ENCODE measurements around the gene RAPGEF4. TPM values are rescaled to one million over a fixed set of nuclear protein-coding genes. Genes with fewer than 3 reads are reported as not detected.
A peak's percentile ranks its signal among the peaks of the same experiment; 100 is the strongest.

Gene RAPGEF4
- total and polyA plus RNA-seq, 9 of the 15 experiments (the other 6 are each of a cell fraction or from before 2014, with no cell fraction given), result 0.04 to 0.33 (median 0.13) TPM; not detected in 6

DNA sequence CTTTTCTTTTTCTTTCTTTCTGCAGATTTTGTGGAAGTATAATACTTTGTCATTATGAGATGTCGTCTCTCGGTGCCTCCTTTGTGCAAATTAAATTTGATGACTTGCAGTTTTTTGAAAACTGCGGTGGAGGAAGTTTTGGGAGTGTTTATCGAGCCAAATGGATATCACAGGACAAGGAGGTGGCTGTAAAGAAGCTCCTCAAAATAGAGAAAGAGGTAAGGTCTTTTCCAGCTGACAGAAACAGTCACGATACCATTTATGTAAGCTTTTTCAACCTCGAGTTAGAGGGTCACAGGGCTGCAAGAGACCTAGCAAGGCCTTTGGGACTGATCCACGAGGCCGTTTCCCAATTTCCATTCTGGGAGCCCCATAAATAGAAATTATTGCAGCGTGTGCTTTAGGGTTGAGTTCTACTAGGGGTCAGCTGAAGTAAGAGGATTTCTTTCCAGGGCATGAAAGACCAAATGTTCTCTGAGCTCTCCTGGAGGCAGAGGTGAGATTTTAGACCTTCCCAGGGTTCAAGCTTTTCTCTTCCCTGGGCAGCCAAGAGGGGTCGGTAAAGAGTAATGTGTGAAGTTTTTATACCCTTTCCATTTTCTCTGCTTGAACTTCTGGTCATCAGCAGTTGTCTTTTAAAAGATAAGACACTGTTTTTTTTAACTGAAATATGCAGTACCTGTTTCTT lies 355.5 kb downstream of the RAPGEF4 start (continued):
- TF ChIP-seq, protein P1, sequence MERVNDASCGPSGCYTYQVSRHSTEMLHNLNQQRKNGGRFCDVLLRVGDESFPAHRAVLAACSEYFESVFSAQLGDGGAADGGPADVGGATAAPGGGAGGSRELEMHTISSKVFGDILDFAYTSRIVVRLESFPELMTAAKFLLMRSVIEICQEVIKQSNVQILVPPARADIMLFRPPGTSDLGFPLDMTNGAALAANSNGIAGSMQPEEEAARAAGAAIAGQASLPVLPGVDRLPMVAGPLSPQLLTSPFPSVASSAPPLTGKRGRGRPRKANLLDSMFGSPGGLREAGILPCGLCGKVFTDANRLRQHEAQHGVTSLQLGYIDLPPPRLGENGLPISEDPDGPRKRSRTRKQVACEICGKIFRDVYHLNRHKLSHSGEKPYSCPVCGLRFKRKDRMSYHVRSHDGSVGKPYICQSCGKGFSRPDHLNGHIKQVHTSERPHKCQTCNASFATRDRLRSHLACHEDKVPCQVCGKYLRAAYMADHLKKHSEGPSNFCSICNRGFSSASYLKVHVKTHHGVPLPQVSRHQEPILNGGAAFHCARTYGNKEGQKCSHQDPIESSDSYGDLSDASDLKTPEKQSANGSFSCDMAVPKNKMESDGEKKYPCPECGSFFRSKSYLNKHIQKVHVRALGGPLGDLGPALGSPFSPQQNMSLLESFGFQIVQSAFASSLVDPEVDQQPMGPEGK (CRISPR knock-in tag; IDR thresholded peaks at IDR 0.05; ENCODE audit: borderline replicate concordance), result no peak
- TF ChIP-seq, protein P2, sequence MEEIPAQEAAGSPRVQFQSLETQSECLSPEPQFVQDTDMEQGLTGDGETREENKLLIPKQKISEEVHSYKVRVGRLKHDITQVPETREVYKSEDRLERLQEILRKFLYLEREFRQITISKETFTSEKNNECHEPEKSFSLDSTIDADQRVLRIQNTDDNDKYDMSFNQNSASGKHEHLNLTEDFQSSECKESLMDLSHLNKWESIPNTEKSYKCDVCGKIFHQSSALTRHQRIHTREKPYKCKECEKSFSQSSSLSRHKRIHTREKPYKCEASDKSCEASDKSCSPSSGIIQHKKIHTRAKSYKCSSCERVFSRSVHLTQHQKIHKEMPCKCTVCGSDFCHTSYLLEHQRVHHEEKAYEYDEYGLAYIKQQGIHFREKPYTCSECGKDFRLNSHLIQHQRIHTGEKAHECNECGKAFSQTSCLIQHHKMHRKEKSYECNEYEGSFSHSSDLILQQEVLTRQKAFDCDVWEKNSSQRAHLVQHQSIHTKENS (CRISPR knock-in tag; IDR thresholded peaks at IDR 0.05), result no peak
- no peak for TF ChIP-seq ZNF584 (CRISPR knock-in tag; IDR thresholded peaks at IDR 0.05; ENCODE audit: low read depth)
- TF ChIP-seq, protein P3, sequence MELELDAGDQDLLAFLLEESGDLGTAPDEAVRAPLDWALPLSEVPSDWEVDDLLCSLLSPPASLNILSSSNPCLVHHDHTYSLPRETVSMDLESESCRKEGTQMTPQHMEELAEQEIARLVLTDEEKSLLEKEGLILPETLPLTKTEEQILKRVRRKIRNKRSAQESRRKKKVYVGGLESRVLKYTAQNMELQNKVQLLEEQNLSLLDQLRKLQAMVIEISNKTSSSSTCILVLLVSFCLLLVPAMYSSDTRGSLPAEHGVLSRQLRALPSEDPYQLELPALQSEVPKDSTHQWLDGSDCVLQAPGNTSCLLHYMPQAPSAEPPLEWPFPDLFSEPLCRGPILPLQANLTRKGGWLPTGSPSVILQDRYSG (tag; conservative IDR thresholded peaks at IDR 0.05; ENCODE audit: low read depth), result no peak; the same call in 1 of the 2 replicates
- TF ChIP-seq MYBL2 (IDR thresholded peaks at IDR 0.05; ENCODE audit: low read depth), result peak; percentile 62
- TF ChIP-seq MYBL2 (CRISPR knock-in tag; IDR thresholded peaks at IDR 0.05; ENCODE audit: borderline replicate concordance), result no peak
- TF ChIP-seq, protein P4, sequence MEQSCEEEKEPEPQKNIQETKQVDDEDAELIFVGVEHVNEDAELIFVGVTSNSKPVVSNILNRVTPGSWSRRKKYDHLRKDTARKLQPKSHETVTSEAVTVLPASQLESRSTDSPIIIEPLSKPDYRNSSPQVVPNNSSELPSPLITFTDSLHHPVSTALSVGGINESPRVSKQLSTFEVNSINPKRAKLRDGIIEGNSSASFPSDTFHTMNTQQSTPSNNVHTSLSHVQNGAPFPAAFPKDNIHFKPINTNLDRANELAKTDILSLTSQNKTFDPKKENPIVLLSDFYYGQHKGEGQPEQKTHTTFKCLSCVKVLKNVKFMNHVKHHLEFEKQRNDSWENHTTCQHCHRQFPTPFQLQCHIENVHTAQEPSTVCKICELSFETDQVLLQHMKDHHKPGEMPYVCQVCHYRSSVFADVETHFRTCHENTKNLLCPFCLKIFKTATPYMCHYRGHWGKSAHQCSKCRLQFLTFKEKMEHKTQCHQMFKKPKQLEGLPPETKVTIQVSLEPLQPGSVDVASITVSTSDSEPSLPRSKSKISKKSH (CRISPR knock-in tag; IDR thresholded peaks at IDR 0.05), result no peak
- TF ChIP-seq ZNF324 (CRISPR knock-in tag; IDR thresholded peaks at IDR 0.05), result no peak
- TF ChIP-seq EWSR1 (IDR thresholded peaks at IDR 0.05; ENCODE audit: borderline replicate concordance, low read depth, partially characterized antibody), result no peak
- TF ChIP-seq, protein P5, sequence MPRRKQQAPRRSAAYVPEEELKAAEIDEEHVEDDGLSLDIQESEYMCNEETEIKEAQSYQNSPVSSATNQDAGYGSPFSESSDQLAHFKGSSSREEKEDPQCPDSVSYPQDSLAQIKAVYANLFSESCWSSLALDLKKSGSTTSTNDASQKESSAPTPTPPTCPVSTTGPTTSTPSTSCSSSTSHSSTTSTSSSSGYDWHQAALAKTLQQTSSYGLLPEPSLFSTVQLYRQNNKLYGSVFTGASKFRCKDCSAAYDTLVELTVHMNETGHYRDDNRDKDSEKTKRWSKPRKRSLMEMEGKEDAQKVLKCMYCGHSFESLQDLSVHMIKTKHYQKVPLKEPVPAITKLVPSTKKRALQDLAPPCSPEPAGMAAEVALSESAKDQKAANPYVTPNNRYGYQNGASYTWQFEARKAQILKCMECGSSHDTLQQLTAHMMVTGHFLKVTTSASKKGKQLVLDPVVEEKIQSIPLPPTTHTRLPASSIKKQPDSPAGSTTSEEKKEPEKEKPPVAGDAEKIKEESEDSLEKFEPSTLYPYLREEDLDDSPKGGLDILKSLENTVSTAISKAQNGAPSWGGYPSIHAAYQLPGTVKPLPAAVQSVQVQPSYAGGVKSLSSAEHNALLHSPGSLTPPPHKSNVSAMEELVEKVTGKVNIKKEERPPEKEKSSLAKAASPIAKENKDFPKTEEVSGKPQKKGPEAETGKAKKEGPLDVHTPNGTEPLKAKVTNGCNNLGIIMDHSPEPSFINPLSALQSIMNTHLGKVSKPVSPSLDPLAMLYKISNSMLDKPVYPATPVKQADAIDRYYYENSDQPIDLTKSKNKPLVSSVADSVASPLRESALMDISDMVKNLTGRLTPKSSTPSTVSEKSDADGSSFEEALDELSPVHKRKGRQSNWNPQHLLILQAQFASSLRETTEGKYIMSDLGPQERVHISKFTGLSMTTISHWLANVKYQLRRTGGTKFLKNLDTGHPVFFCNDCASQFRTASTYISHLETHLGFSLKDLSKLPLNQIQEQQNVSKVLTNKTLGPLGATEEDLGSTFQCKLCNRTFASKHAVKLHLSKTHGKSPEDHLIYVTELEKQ (CRISPR knock-in tag; IDR thresholded peaks at IDR 0.05), result no peak
- TF ChIP-seq, protein P6, sequence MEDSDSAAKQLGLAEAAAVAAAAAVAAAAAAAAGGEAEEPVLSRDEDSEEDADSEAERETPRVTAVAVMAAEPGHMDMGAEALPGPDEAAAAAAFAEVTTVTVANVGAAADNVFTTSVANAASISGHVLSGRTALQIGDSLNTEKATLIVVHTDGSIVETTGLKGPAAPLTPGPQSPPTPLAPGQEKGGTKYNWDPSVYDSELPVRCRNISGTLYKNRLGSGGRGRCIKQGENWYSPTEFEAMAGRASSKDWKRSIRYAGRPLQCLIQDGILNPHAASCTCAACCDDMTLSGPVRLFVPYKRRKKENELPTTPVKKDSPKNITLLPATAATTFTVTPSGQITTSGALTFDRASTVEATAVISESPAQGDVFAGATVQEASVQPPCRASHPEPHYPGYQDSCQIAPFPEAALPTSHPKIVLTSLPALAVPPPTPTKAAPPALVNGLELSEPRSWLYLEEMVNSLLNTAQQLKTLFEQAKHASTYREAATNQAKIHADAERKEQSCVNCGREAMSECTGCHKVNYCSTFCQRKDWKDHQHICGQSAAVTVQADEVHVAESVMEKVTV (CRISPR knock-in tag; IDR thresholded peaks at IDR 0.05), result no peak
- TF ChIP-seq ZSCAN32 (CRISPR knock-in tag; IDR thresholded peaks at IDR 0.05), result no peak
- TF ChIP-seq MYC (IDR thresholded peaks at IDR 0.05; ENCODE audit: low read depth, low read length), result peak; percentile 53
- no peak for TF ChIP-seq MYC (CRISPR knock-in tag; IDR thresholded peaks at IDR 0.05; ENCODE audit: borderline replicate concordance, low read depth)
- TF ChIP-seq NFATC3 (IDR thresholded peaks at IDR 0.05), result no peak

Data from K562 (cell line).